Transverse colon (tissue), 4 donors: ENCODE measurements around the gene TXNDC11. TPM values are rescaled to one million over a fixed set of nuclear protein-coding genes. Genes with fewer than 3 reads are reported as not detected.
A peak's percentile ranks its signal among the peaks of the same experiment; 100 is the strongest.

Experiments used
- DNase-seq: peaks from one replicate; pipeline ENCODE4 v3.0.0-alpha.2; 2019
- H3K27ac ChIP-seq, 4 donors: fragments of 200-600 bp; sonication (generic); 2 replicates each; pipeline ENCODE4 v1.5.1; 2016 to 2018; ENCODE audit warnings: inconsistent platforms in 4 of 4
- H3K27me3 ChIP-seq: fragments of 200-600 bp; sonication (generic); 2 replicates; pipeline ENCODE4 v1.5.1; 2017; ENCODE audit warnings: inconsistent platforms
- H3K36me3 ChIP-seq, 4 donors: fragments of 200-600 bp; sonication (generic); 2 replicates each; pipeline ENCODE4 v1.5.1; 2017 to 2019; ENCODE audit warnings: inconsistent platforms in 4 of 4
- H3K4me1 ChIP-seq, 4 donors: fragments of 200-600 bp; sonication (generic); 2 replicates each; pipeline ENCODE4 v1.5.1; 2017 to 2020; ENCODE audit warnings: inconsistent platforms in 4 of 4
- H3K4me3 ChIP-seq, 4 donors: fragments of 200-600 bp; sonication (generic); 1 replicate in 1 of 4; 2 replicates in 3 of 4; pipeline versions ENCODE4 v1.5.1 to v1.6.1; 2017 to 2019; ENCODE audit warnings: inconsistent platforms in 4 of 4
- H3K9me3 ChIP-seq, 2 donors: fragments of 200-600 bp; sonication (generic); 2 replicates each; pipeline ENCODE4 v1.5.1; 2017 to 2019; ENCODE audit warnings: inconsistent platforms in 2 of 2
- CTCF ChIP-seq, 5 experiments: fragments of 200-600 bp in 3 of 5; fragments of 450-650 bp in 2 of 5; sonication (generic) in 3 of 5; IDR thresholded peaks; 1 replicate in 2 of 5; 2 replicates in 3 of 5; pipeline ENCODE4 v1.5.1; 2016 to 2017; ENCODE audit warnings: antibody characterized with exemption in 5 of 5, inconsistent platforms in 3 of 5, mild to moderate bottlenecking in 2 of 5, moderate library complexity in 1 of 5
- EP300 ChIP-seq: sonication (generic); formaldehyde crosslinking; IDR thresholded peaks from one replicate; pipeline ENCODE4 v1.6.1; 2017; ENCODE audit warnings: antibody characterized with exemption, low read depth
- POLR2A ChIP-seq: fragments of 450-650 bp; IDR thresholded peaks from one replicate; pipeline ENCODE4 v1.6.1; 2016; ENCODE audit warnings: antibody characterized with exemption, mild to moderate bottlenecking, moderate library complexity
- POLR2AphosphoS5 ChIP-seq, 3 donors: sonication (generic); formaldehyde crosslinking; IDR thresholded peaks; one replicate each; pipeline ENCODE4 v1.6.1; 2016; ENCODE audit warnings: antibody characterized with exemption in 3 of 3
- WGBS, 2 donors: methylation state at CpG; one replicate each; pipeline ENCODE4 v1.1.5; 2018; ENCODE audit warnings: low coverage in 1 of 2; 5-methylcytosine and 5-hydroxymethylcytosine counted together
- in situ Hi-C, 4 donors: fragments of 200-750 bp; cut with MboI; loops; one replicate each; pipeline versions ENCODE4 v1.15.0 to v1.15.1; 2017; ENCODE audit warnings: low sequenced_read_pairs in 3 of 4, low pct_ligation_motif_present in 1 of 4, low pct_unique_long_range_greater_than_20kb in 1 of 4
- intact Hi-C: fragments of 100-400 bp; cut with DNase I; formaldehyde crosslinking; loops from one replicate; pipeline ENCODE4 v1.15.1; 2023; ENCODE audit warnings: low total_unique reads
- total RNA-seq, 4 donors: library from RNA; depleted of rRNA; stranded (reverse); fragments of >200 nt; gene quantifications; one replicate each; pipeline ENCODE4 v1.1.0, GENCODE V29; 2016

TXNDC11 gene
- total RNA-seq, 4 donors from 2014 or later: 66.8 to 105 (median 71.1) TPM

GRCh38 chr16:11650641-11651591, 91.7 kb downstream of the TXNDC11 start:
- in situ Hi-C loops (no loop called here), intact Hi-C loops (no loop called here)
- no peak for DNase-seq
- no peak for TF ChIP-seq POLR2AphosphoS5 (IDR thresholded peaks at IDR 0.05)
- no peak for TF ChIP-seq POLR2A
- no peak for TF ChIP-seq EP300
- TF ChIP-seq CTCF (IDR thresholded peaks at IDR 0.05): no peak
- H3K27me3 ChIP-seq: no peaks in the 10 kb centered on the region
- H3K4me1 ChIP-seq: no peaks in the 10 kb centered on the region
- WGBS, 2 donors: 57 to 80% methylated on average over 5 to 18 of the region's 18 CpGs
- no peak overlapping the region for H3K27ac ChIP-seq
- H3K9me3 ChIP-seq: no peaks in the 10 kb centered on the region
- no peaks in the 10 kb centered on the region for H3K36me3 ChIP-seq
- H3K4me3 ChIP-seq: no peak overlapping the region

- H3K9me3 ChIP-seq: no peaks in the 10 kb centered on the region
- H3K36me3 ChIP-seq: no peaks in the 10 kb centered on the region
- intact Hi-C loops (no loop called here), in situ Hi-C loops (loop anchor here in 3 of 4 donors (10.0 to 25.0 kb wide), 4 partner anchors 104 to 244 kb away; no protein-coding TSS in a partner anchor)
- H3K27me3 ChIP-seq: no peaks in the 10 kb centered on the region
- WGBS, 2 donors: 67 to 68% methylated on average over 6 to 7 of the region's 7 CpGs
- DNase-seq: no peak
- H3K27ac ChIP-seq: no peak overlapping the region
- no peaks in the 10 kb centered on the region for H3K4me1 ChIP-seq
- H3K4me3 ChIP-seq: no peak overlapping the region
- no peak for TF ChIP-seq POLR2A
- TF ChIP-seq EP300: no peak
- no peak for TF ChIP-seq CTCF (IDR thresholded peaks at IDR 0.05)
- no peak for TF ChIP-seq POLR2AphosphoS5 (IDR thresholded peaks at IDR 0.05)
Observed at GRCh38 chr16:11649276-11649675, 93.4 kb downstream of the TXNDC11 start.

- no peaks in the 10 kb centered on the region for H3K36me3 ChIP-seq
- no peak overlapping the region for H3K27ac ChIP-seq
- in situ Hi-C loops: loop anchor here (5.0 to 25.0 kb wide), 6 partner anchors 98 to 238 kb away; a partner anchor contains a TSS
- H3K27me3 ChIP-seq: no peaks in the 10 kb centered on the region
- 43 to 60% methylated on average over 4 of the region's 4 CpGs for WGBS, 2 donors
- H3K9me3 ChIP-seq: no peaks in the 10 kb centered on the region
- intact Hi-C loops: loop anchor here (5.0 kb wide), 1 partner anchor 105 kb away; no protein-coding TSS in a partner anchor
- H3K4me1 ChIP-seq: peaks cover 5 to 15% (median 9%) of the 10 kb centered on the region in 4 donors
- no peak for TF ChIP-seq CTCF (IDR thresholded peaks at IDR 0.05)
- TF ChIP-seq EP300: no peak
- no peak for TF ChIP-seq POLR2AphosphoS5 (IDR thresholded peaks at IDR 0.05)
- TF ChIP-seq POLR2A: no peak
- no peak for DNase-seq
- no peak overlapping the region for H3K4me3 ChIP-seq
Observed at GRCh38 chr16:11642765-11643116, 99.9 kb downstream of the TXNDC11 start.

GRCh38 chr16:11640987-11641817, 101.5 kb downstream of the TXNDC11 start:
- TF ChIP-seq POLR2AphosphoS5 (IDR thresholded peaks at IDR 0.05) (no peak), CTCF (IDR thresholded peaks at IDR 0.05) (peak; percentile 84 to 90 (median 86)), EP300 (no peak), POLR2A (no peak)
- intact Hi-C loops (loop anchor here (5.0 kb wide), 1 partner anchor 104 kb away; no protein-coding TSS in a partner anchor), in situ Hi-C loops (loop anchor here (5.0 to 25.0 kb wide), 6 partner anchors 96 to 236 kb away; a partner anchor contains a TSS)
- Histone ChIP-seq H3K9me3 (no peaks in the 10 kb centered on the region), H3K4me1 (peaks cover 5 to 21% (median 9%) of the 10 kb centered on the region in 4 donors), H3K36me3 (no peaks in the 10 kb centered on the region), H3K27me3 (no peaks in the 10 kb centered on the region), H3K4me3 (no peak overlapping the region), H3K27ac (peak overlapping the region; percentile 71 to 83 (median 79))
- WGBS, 2 donors: 14 to 42% methylated on average over 4 to 20 of the region's 20 CpGs
- DNase-seq: no peak
